ENCODE results near the gene KPNA6. TPM values are rescaled to one million over a fixed set of nuclear protein-coding genes. Genes with fewer than 3 reads are reported as not detected.

The KPNA6 gene
- total RNA-seq, 1 experiment from 2014 or later = 104 TPM

DNA sequence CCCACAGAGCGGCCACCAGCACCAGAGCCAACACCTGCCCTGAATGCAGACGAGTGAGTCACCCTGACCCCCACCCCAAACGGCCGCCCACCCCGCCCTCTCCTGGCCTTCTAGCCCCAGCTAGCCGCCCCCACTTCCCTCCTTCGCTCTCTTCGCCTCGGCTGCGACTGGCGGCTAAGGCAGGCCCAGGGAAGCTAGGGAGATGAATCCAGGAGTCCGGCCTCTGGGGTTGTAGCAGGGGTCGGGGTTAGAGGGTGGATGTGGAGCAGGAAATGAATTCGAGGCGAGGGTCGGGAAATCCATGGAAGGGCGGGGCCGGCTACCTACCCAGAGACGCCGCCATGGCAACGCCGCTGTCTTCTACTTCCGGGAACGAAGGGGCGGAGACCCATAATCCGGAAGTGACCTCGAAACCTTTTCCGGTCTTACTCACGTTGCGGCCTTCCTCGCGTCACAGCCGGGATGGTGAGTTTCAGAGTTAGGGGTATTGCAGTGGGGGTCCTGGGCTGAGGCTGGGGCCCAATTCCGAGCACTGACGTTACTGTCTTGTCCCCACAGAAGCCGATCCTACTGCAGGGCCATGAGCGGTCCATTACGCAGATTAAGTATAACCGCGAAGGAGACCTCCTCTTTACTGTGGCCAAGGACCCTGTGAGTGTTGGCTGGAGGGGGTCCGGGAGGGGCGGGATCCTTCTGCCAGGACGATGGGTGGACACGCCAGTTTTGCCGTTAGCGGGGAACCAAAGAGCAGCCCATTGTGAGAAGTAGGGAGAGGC is 114.3 kb downstream of the KPNA6 start, which contains the start of the genes EIF3I and TMEM234:
Gene EIF3I, plus strand, starts transcription at position 428 of the 776 bp plus-strand sequence. Its CDS starts 35 bp downstream, at position 463.
Gene TMEM234, minus strand, starts transcription at position 374 of the 776 bp plus-strand sequence. Its CDS starts 31 bp downstream, at position 343.
- peak within 1 kb of the TSS; percentile 95 for H3K4me3 Mint-ChIP-seq
- H3K27ac Mint-ChIP-seq = peak within 1 kb of the TSS; percentile 91
- ChIA-PET POLR2A (interaction anchor here (1.2 kb wide), 1 partner anchor 23 kb away, joined by 3 read pairs; no protein-coding TSS in a partner anchor), CTCF (interaction anchor here (0.6 to 3.5 kb wide), 4 partner anchors 13 to 470 kb away, joined by 3 to 23 read pairs (median 6); no protein-coding TSS in a partner anchor)
- H3K36me3 Mint-ChIP-seq = peaks cover 18% of the 10 kb centered on the region
- ATAC-seq (peak; percentile 90), DNase-seq (ENCODE audit: low spot score) (peak; percentile 93)
- H3K9me3 Mint-ChIP-seq = no peaks in the 10 kb centered on the region
- no peaks in the 10 kb centered on the region for H3K27me3 Mint-ChIP-seq (ENCODE audit: low read depth)
- peaks cover 13% of the 10 kb centered on the region for H3K4me1 Mint-ChIP-seq
- TF ChIP-seq CREM (CRISPR knock-in tag; IDR thresholded peaks at IDR 0.05) (0 out of 2 replicates have a peak, but pooled peaks have one; percentile 44), ETV6 (CRISPR knock-in tag; IDR thresholded peaks at IDR 0.05) (peak; percentile 29; the same call in 1 of the 2 replicates), CREB1 (CRISPR knock-in tag; IDR thresholded peaks at IDR 0.05) (no peak), ZNF219 (CRISPR knock-in tag; IDR thresholded peaks at IDR 0.05; ENCODE audit: borderline replicate concordance) (no peak), SMAD3 (CRISPR knock-in tag; IDR thresholded peaks at IDR 0.05; ENCODE audit: borderline replicate concordance) (peak; percentile 73; the same call in 1 of the 2 replicates), NR3C1 (CRISPR knock-in tag; conservative IDR thresholded peaks at IDR 0.05; ENCODE audit: low read depth) (no peak), GABPB1 (CRISPR knock-in tag; IDR thresholded peaks at IDR 0.05) (peak; percentile 70; the same call in 1 of the 2 replicates), MYBL2 (CRISPR knock-in tag; IDR thresholded peaks at IDR 0.05) (no peak), RELA (CRISPR knock-in tag; IDR thresholded peaks at IDR 0.05; ENCODE audit: borderline replicate concordance) (no peak), TEAD1 (CRISPR knock-in tag; IDR thresholded peaks at IDR 0.05) (peak; percentile 42; the same call in 1 of the 2 replicates), RORB (CRISPR knock-in tag; IDR thresholded peaks at IDR 0.05) (no peak), ZNF396 (CRISPR knock-in tag; IDR thresholded peaks at IDR 0.05; ENCODE audit: borderline replicate concordance) (no peak), TCF7 (CRISPR knock-in tag; IDR thresholded peaks at IDR 0.05; ENCODE audit: low read depth) (no peak), NFE2L1 (CRISPR knock-in tag; IDR thresholded peaks at IDR 0.05) (0 out of 2 replicates have a peak, but pooled peaks have one; percentile 20), NFYB (CRISPR knock-in tag; conservative IDR thresholded peaks at IDR 0.05; ENCODE audit: low read depth) (no peak), ZNF263 (CRISPR knock-in tag; IDR thresholded peaks at IDR 0.05; ENCODE audit: low read depth) (no peak), HMGA2 (CRISPR knock-in tag; IDR thresholded peaks at IDR 0.05) (no peak), ESRRA (CRISPR knock-in tag; IDR thresholded peaks at IDR 0.05; ENCODE audit: borderline replicate concordance) (0 out of 2 replicates have a peak, but pooled peaks have one; percentile 26), NR2C2 (CRISPR knock-in tag; IDR thresholded peaks at IDR 0.05) (peak; percentile 51), CBFB (CRISPR knock-in tag; IDR thresholded peaks at IDR 0.05; ENCODE audit: low read depth) (no peak)
- TF ChIP-seq, protein P1, sequence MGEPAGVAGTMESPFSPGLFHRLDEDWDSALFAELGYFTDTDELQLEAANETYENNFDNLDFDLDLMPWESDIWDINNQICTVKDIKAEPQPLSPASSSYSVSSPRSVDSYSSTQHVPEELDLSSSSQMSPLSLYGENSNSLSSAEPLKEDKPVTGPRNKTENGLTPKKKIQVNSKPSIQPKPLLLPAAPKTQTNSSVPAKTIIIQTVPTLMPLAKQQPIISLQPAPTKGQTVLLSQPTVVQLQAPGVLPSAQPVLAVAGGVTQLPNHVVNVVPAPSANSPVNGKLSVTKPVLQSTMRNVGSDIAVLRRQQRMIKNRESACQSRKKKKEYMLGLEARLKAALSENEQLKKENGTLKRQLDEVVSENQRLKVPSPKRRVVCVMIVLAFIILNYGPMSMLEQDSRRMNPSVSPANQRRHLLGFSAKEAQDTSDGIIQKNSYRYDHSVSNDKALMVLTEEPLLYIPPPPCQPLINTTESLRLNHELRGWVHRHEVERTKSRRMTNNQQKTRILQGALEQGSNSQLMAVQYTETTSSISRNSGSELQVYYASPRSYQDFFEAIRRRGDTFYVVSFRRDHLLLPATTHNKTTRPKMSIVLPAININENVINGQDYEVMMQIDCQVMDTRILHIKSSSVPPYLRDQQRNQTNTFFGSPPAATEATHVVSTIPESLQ (CRISPR knock-in tag; IDR thresholded peaks at IDR 0.05) = no peak
- TF ChIP-seq, protein P2, sequence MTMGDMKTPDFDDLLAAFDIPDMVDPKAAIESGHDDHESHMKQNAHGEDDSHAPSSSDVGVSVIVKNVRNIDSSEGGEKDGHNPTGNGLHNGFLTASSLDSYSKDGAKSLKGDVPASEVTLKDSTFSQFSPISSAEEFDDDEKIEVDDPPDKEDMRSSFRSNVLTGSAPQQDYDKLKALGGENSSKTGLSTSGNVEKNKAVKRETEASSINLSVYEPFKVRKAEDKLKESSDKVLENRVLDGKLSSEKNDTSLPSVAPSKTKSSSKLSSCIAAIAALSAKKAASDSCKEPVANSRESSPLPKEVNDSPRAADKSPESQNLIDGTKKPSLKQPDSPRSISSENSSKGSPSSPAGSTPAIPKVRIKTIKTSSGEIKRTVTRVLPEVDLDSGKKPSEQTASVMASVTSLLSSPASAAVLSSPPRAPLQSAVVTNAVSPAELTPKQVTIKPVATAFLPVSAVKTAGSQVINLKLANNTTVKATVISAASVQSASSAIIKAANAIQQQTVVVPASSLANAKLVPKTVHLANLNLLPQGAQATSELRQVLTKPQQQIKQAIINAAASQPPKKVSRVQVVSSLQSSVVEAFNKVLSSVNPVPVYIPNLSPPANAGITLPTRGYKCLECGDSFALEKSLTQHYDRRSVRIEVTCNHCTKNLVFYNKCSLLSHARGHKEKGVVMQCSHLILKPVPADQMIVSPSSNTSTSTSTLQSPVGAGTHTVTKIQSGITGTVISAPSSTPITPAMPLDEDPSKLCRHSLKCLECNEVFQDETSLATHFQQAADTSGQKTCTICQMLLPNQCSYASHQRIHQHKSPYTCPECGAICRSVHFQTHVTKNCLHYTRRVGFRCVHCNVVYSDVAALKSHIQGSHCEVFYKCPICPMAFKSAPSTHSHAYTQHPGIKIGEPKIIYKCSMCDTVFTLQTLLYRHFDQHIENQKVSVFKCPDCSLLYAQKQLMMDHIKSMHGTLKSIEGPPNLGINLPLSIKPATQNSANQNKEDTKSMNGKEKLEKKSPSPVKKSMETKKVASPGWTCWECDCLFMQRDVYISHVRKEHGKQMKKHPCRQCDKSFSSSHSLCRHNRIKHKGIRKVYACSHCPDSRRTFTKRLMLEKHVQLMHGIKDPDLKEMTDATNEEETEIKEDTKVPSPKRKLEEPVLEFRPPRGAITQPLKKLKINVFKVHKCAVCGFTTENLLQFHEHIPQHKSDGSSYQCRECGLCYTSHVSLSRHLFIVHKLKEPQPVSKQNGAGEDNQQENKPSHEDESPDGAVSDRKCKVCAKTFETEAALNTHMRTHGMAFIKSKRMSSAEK (CRISPR knock-in tag; IDR thresholded peaks at IDR 0.05; ENCODE audit: borderline replicate concordance) = no peak
- TF ChIP-seq, protein P3, sequence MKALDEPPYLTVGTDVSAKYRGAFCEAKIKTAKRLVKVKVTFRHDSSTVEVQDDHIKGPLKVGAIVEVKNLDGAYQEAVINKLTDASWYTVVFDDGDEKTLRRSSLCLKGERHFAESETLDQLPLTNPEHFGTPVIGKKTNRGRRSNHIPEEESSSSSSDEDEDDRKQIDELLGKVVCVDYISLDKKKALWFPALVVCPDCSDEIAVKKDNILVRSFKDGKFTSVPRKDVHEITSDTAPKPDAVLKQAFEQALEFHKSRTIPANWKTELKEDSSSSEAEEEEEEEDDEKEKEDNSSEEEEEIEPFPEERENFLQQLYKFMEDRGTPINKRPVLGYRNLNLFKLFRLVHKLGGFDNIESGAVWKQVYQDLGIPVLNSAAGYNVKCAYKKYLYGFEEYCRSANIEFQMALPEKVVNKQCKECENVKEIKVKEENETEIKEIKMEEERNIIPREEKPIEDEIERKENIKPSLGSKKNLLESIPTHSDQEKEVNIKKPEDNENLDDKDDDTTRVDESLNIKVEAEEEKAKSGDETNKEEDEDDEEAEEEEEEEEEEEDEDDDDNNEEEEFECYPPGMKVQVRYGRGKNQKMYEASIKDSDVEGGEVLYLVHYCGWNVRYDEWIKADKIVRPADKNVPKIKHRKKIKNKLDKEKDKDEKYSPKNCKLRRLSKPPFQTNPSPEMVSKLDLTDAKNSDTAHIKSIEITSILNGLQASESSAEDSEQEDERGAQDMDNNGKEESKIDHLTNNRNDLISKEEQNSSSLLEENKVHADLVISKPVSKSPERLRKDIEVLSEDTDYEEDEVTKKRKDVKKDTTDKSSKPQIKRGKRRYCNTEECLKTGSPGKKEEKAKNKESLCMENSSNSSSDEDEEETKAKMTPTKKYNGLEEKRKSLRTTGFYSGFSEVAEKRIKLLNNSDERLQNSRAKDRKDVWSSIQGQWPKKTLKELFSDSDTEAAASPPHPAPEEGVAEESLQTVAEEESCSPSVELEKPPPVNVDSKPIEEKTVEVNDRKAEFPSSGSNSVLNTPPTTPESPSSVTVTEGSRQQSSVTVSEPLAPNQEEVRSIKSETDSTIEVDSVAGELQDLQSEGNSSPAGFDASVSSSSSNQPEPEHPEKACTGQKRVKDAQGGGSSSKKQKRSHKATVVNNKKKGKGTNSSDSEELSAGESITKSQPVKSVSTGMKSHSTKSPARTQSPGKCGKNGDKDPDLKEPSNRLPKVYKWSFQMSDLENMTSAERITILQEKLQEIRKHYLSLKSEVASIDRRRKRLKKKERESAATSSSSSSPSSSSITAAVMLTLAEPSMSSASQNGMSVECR (CRISPR knock-in tag; IDR thresholded peaks at IDR 0.05; ENCODE audit: borderline replicate concordance) = peak; percentile 74; the same call in 1 of the 2 replicates
- TF ChIP-seq, protein P4, sequence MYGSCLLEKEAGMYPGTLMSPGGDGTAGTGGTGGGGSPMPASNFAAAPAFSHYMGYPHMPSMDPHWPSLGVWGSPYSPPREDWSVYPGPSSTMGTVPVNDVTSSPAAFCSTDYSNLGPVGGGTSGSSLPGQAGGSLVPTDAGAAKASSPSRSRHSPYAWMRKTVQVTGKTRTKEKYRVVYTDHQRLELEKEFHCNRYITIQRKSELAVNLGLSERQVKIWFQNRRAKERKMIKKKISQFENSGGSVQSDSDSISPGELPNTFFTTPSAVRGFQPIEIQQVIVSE (CRISPR knock-in tag; IDR thresholded peaks at IDR 0.05; ENCODE audit: borderline replicate concordance) = no peak
- TF ChIP-seq, protein P5, sequence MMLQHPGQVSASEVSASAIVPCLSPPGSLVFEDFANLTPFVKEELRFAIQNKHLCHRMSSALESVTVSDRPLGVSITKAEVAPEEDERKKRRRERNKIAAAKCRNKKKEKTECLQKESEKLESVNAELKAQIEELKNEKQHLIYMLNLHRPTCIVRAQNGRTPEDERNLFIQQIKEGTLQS (CRISPR knock-in tag; conservative IDR thresholded peaks at IDR 0.05) = no peak
- TF ChIP-seq, protein P6, sequence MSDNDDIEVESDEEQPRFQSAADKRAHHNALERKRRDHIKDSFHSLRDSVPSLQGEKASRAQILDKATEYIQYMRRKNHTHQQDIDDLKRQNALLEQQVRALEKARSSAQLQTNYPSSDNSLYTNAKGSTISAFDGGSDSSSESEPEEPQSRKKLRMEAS (CRISPR knock-in tag; IDR thresholded peaks at IDR 0.05) = peak; percentile 66; the same call in 1 of the 2 replicates

Measured in WTC11 (cell line).